OCI-LY3 (cell line): ENCODE measurements around the gene AKAP5.

Experiments used
- H2AFZ ChIP-seq: fragments of 200-600, 300-600 bp; shearing (Covaris generic); 2 replicates; pipeline ENCODE4 v1.6.0; 2014; ENCODE audit warnings: antibody characterized with exemption, low read depth, low read length
- H3K27ac ChIP-seq: fragments of 200-600, 300-600 bp; sonication (generic); 2 replicates; pipeline ENCODE4 v1.5.1; 2014; ENCODE audit warnings: mild to moderate bottlenecking, low read length, moderate library complexity, mixed read lengths
- H3K27me3 ChIP-seq: fragments of 200-600, 300-600 bp; sonication (generic); 2 replicates; pipeline ENCODE4 v1.6.1; 2014; ENCODE audit warnings: low read depth, low read length, mixed read lengths
- H3K36me3 ChIP-seq: fragments of 200-600, 300-600 bp; sonication (generic); replicated peaks from 2 replicates; pipeline ENCODE3; 2014; ENCODE audit warnings: low read depth, low read length, mixed read lengths
- H3K4me1 ChIP-seq: fragments of 300-600, 200-600 bp; sonication (generic); 2 replicates; pipeline ENCODE4 v1.6.1; 2014; ENCODE audit warnings: low read length, mixed read lengths
- H3K4me2 ChIP-seq: fragments of 200-600, 300-600 bp; sonication (generic); 2 replicates; pipeline ENCODE4 v1.6.1; 2014; ENCODE audit warnings: low read length, mixed read lengths
- H3K4me3 ChIP-seq: fragments of 300-600, 200-600 bp; sonication (generic); 2 replicates; pipeline ENCODE4 v1.5.1; 2014; ENCODE audit warnings: antibody characterized with exemption, mild to moderate bottlenecking, low read length, moderate library complexity
- H3K79me2 ChIP-seq: fragments of 300-600, 200-600 bp; shearing (Covaris generic); 2 replicates; pipeline ENCODE4 v1.6.1; 2014; ENCODE audit warnings: mild to moderate bottlenecking, low read length, mixed read lengths
- H3K9ac ChIP-seq: fragments of 300-600, 200-600 bp; shearing (Covaris generic); 2 replicates; pipeline ENCODE4 v1.6.0; 2014; ENCODE audit warnings: mild to moderate bottlenecking, low read length, moderate library complexity
- H3K9me3 ChIP-seq: fragments of 200-600, 300-600 bp; shearing (Covaris generic); 2 replicates; pipeline ENCODE4 v1.6.1; 2014; ENCODE audit warnings: low read length, mixed read lengths; ENCODE audit not compliant: insufficient read depth
- H4K20me1 ChIP-seq: fragments of 200-600, 300-600 bp; sonication (generic); 2 replicates; pipeline ENCODE4 v1.6.1; 2016; ENCODE audit warnings: low read length, mixed read lengths; ENCODE audit not compliant: insufficient read depth
- CTCF ChIP-seq: fragments of 200-600, 300-600 bp; sonication (generic); IDR thresholded peaks from 2 replicates; pipeline ENCODE4 v1.5.1; 2014; ENCODE audit warnings: antibody characterized with exemption, low read length, low read depth
- EZH2phosphoT487 ChIP-seq: fragments of 200-600 bp; shearing (Covaris generic); IDR thresholded peaks from 2 replicates; pipeline ENCODE4 v1.6.1; 2018; ENCODE audit warnings: antibody characterized with exemption, mixed run types, low read depth

The AKAP5 gene

GRCh38 chr14:64478634-64479250 is 13.4 kb downstream of the AKAP5 start:
- peak; percentile 51 for TF ChIP-seq CTCF
- no peak for TF ChIP-seq EZH2phosphoT487
- H3K4me2 ChIP-seq: no peak overlapping the region

GRCh38 chr14:64488590-64489099 is 23.3 kb downstream of the AKAP5 start:
- H2AFZ ChIP-seq: no peak overlapping the region
- TF ChIP-seq EZH2phosphoT487 (no peak), CTCF (no peak)
- H3K27me3 ChIP-seq: no peaks in the 10 kb centered on the region
- H3K36me3 ChIP-seq: peaks cover 52% of the 10 kb centered on the region
- no peak overlapping the region for H3K4me3 ChIP-seq
- no peak overlapping the region for H3K27ac ChIP-seq
- no peak overlapping the region for H3K4me2 ChIP-seq
- no peaks in the 10 kb centered on the region for H3K4me1 ChIP-seq
- H4K20me1 ChIP-seq: peaks cover 10% of the 10 kb centered on the region
- no peaks in the 10 kb centered on the region for H3K9me3 ChIP-seq
- peaks cover 36% of the 10 kb centered on the region for H3K79me2 ChIP-seq
- no peak overlapping the region for H3K9ac ChIP-seq

More at GRCh38 chr14:64478634-64479250, 13.4 kb downstream of the AKAP5 start:
- no peaks in the 10 kb centered on the region for H4K20me1 ChIP-seq
- no peaks in the 10 kb centered on the region for H3K27me3 ChIP-seq
- peaks cover 21% of the 10 kb centered on the region for H3K4me1 ChIP-seq
- H3K4me3 ChIP-seq: no peak overlapping the region
- H3K27ac ChIP-seq: no peak overlapping the region
- H3K79me2 ChIP-seq: no peaks in the 10 kb centered on the region
- peaks cover 3% of the 10 kb centered on the region for H3K36me3 ChIP-seq
- H3K9me3 ChIP-seq: no peaks in the 10 kb centered on the region
- no peak overlapping the region for H3K9ac ChIP-seq
- no peak overlapping the region for H2AFZ ChIP-seq

- Histone ChIP-seq H3K4me3 (no peak overlapping the region), H2AFZ (no peak overlapping the region), H3K36me3 (peaks cover 54% of the 10 kb centered on the region), H4K20me1 (peaks cover 11% of the 10 kb centered on the region), H3K79me2 (peaks cover 59% of the 10 kb centered on the region), H3K27me3 (no peaks in the 10 kb centered on the region), H3K4me1 (no peaks in the 10 kb centered on the region), H3K9ac (no peak overlapping the region), H3K27ac (no peak overlapping the region), H3K4me2 (no peak overlapping the region), H3K9me3 (no peaks in the 10 kb centered on the region)
- no peak for TF ChIP-seq CTCF
- no peak for TF ChIP-seq EZH2phosphoT487
Measured at GRCh38 chr14:64491637-64492036, 26.3 kb downstream of the AKAP5 start.

- H3K4me1 ChIP-seq: no peaks in the 10 kb centered on the region
- TF ChIP-seq CTCF: no peak
- peaks cover 46% of the 10 kb centered on the region for H3K36me3 ChIP-seq
- no peak overlapping the region for H3K4me2 ChIP-seq
- no peaks in the 10 kb centered on the region for H3K9me3 ChIP-seq
- H3K27me3 ChIP-seq: no peaks in the 10 kb centered on the region
- no peak overlapping the region for H3K4me3 ChIP-seq
- no peak overlapping the region for H2AFZ ChIP-seq
- H3K27ac ChIP-seq: no peak overlapping the region
- peaks cover 70% of the 10 kb centered on the region for H3K79me2 ChIP-seq
- no peak overlapping the region for H3K9ac ChIP-seq
- H4K20me1 ChIP-seq: peaks cover 13% of the 10 kb centered on the region
Measured at GRCh38 chr14:64493455-64493854, 28.2 kb downstream of the AKAP5 start.
